K562 (cell line): ENCODE results near the gene IL21. TPM values are rescaled to one million over a fixed set of nuclear protein-coding genes. Genes with fewer than 3 reads are reported as not detected.

Experiments
- ATAC-seq: fragments of 200-7000 bp; cut with Tn5 transposase; 3 replicates; pipeline ENCODE4 v1.9.1; 2020; ENCODE audit warnings: moderate library complexity
- BruUV-seq: library from RNA; stranded (reverse); fragments of 400-500 nt; replicated peaks from 2 replicates; lab custom pipeline; 2021; lab: Mats Ljungman, UMichigan
- CTCF ChIA-PET: fragments of 300-600 bp; formaldehyde crosslinking; extraction: SDS; loops from one replicate; lab custom pipeline; 2021; ENCODE audit warnings: low intra/inter-chr PET ratio; lab: Yijun Ruan, JAX
- POLR2A ChIA-PET: fragments of 300-600, 350-650 bp; sonication (Branson Sonifier 250); formaldehyde crosslinking; extraction: SDS; loops from one replicate; lab custom pipeline; 2021; ENCODE audit warnings: antibody characterized with exemption, inconsistent platforms; lab: Yijun Ruan, JAX
- DNase-seq, 4 experiments: peaks; one replicate each; pipeline versions ENCODE4 v3.0.0 to v3.0.0-alpha.2; 2011 to 2018; ENCODE audit warnings: low spot score in 3 of 4, mixed read lengths in 3 of 4; ENCODE audit errors: extremely low read depth in 1 of 4
- FAIRE-seq: peaks from 2 replicates; lab custom pipeline; 2011; peaks lifted over from hg19 to GRCh38; lab: Jason Lieb, UNC
- H2AFZ ChIP-seq: 2 replicates; pipeline ENCODE4 v1.6.0; 2011; ENCODE audit warnings: low read depth, low read length, control low read depth, inconsistent platforms
- H3K27ac ChIP-seq: fragments of 200-600 bp; 3 replicates; pipeline ENCODE4 v1.8.0; 2011; ENCODE audit warnings: low read depth, mild to moderate bottlenecking, control low read depth, inconsistent platforms, low read length, moderate library complexity, mixed read lengths; ENCODE audit errors: extremely low read depth
- H3K27me3 ChIP-seq, 2 experiments: fragments of 300-600 bp in 1 of 2; 2 replicates in 1 of 2; 3 replicates in 1 of 2; pipeline versions ENCODE4 v1.6.0 to v1.8.0; 2011; ENCODE audit warnings: inconsistent platforms in 2 of 2, low read length in 2 of 2, mild to moderate bottlenecking in 1 of 2, mixed read lengths in 1 of 2, moderate library complexity in 1 of 2; ENCODE audit not compliant: control insufficient read depth in 2 of 2, insufficient read depth in 2 of 2
- H3K36me3 ChIP-seq: fragments of 300-600 bp; 3 replicates; pipeline ENCODE4 v1.8.0; 2011; ENCODE audit warnings: mild to moderate bottlenecking, low read length, inconsistent platforms; ENCODE audit not compliant: control insufficient read depth, insufficient read depth
- H3K4me1 ChIP-seq, 2 experiments: fragments of 200-600 bp in 1 of 2; replicated peaks in 1 of 2; 2 replicates in 1 of 2; 3 replicates in 1 of 2; pipeline versions ENCODE4 v1.5.1 to v1.8.0; 2011; ENCODE audit warnings: inconsistent platforms in 2 of 2, low read length in 2 of 2, mild to moderate bottlenecking in 1 of 2, mixed read lengths in 1 of 2, moderate library complexity in 1 of 2; ENCODE audit not compliant: control insufficient read depth in 2 of 2, insufficient read depth in 2 of 2
- H3K4me2 ChIP-seq: 2 replicates; pipeline ENCODE4 v1.6.1; 2011; ENCODE audit warnings: low read length, control low read depth, inconsistent platforms, mixed read lengths; ENCODE audit not compliant: insufficient read depth
- H3K4me3 ChIP-seq: fragments of 200-600 bp; sonication (generic), shearing (Covaris generic); 2 replicates; pipeline ENCODE4 v1.5.1; 2016; ENCODE audit warnings: control low read depth, inconsistent platforms
- H3K79me2 ChIP-seq: fragments of 200-600 bp; 3 replicates; pipeline ENCODE4 v1.8.0; 2011; ENCODE audit warnings: low read length, inconsistent platforms; ENCODE audit not compliant: control insufficient read depth, insufficient read depth
- H3K9ac ChIP-seq, 2 experiments: 2 replicates each; pipeline versions ENCODE4 v1.6.0 to v1.6.1; 2011; ENCODE audit warnings: low read depth in 2 of 2, low read length in 2 of 2, control low read depth in 1 of 2, inconsistent platforms in 1 of 2, mild to moderate bottlenecking in 1 of 2, mixed read lengths in 1 of 2; ENCODE audit not compliant: insufficient read depth in 1 of 2
- H3K9me1 ChIP-seq: one replicate; pipeline ENCODE4 v1.6.0; 2011; ENCODE audit warnings: inconsistent platforms, mild to moderate bottlenecking, low read length, moderate library complexity; ENCODE audit not compliant: control insufficient read depth, insufficient read depth
- H3K9me3 ChIP-seq: replicated peaks from 2 replicates; pipeline ENCODE4 v1.5.1; 2011; ENCODE audit warnings: low read depth, low read length, inconsistent platforms; ENCODE audit not compliant: control insufficient read depth, insufficient read depth
- H4K20me1 ChIP-seq: replicated peaks from 2 replicates; pipeline ENCODE4 v1.6.1; 2011; ENCODE audit warnings: low read length, inconsistent platforms, mixed read lengths; ENCODE audit not compliant: control insufficient read depth, insufficient read depth
- EGR1 ChIP-seq: fragments of 450-650 bp; conservative IDR thresholded peaks from 2 replicates; pipeline ENCODE4 v1.6.1; 2017; ENCODE audit warnings: mild to moderate bottlenecking
- IRF2 ChIP-seq: sonication (generic); formaldehyde crosslinking; IDR thresholded peaks from 2 replicates; pipeline ENCODE4 v1.8.1; 2022; ENCODE audit warnings: mild to moderate bottlenecking, missing genetic modification reagents
- MEIS2 ChIP-seq: fragments of 450-650 bp; IDR thresholded peaks from 2 replicates; pipeline ENCODE4 v1.6.1; 2014; ENCODE audit warnings: mild to moderate bottlenecking; ENCODE audit not compliant: partially characterized antibody
- NCOA6 ChIP-seq: fragments of 450-650 bp; IDR thresholded peaks from 2 replicates; pipeline ENCODE4 v1.6.1; 2017; ENCODE audit warnings: mild to moderate bottlenecking
- NR1H2 ChIP-seq: sonication (generic); formaldehyde crosslinking; IDR thresholded peaks from 2 replicates; pipeline ENCODE4 v1.4.0; 2020; ENCODE audit warnings: mild to moderate bottlenecking, missing genetic modification reagents
- PML ChIP-seq: IDR thresholded peaks from 2 replicates; pipeline ENCODE4 v1.6.1; 2012; ENCODE audit warnings: low read length, inconsistent platforms
- RB1 ChIP-seq: fragments of 450-650 bp; IDR thresholded peaks from 2 replicates; pipeline ENCODE4 v1.6.1; 2017; ENCODE audit warnings: low read depth, mild to moderate bottlenecking
- TAF15 ChIP-seq: fragments of 200-400 bp; formaldehyde crosslinking; IDR thresholded peaks from 2 replicates; pipeline ENCODE4 v1.6.1; 2017; ENCODE audit warnings: mild to moderate bottlenecking, low read depth, low read length, moderate library complexity
- WGBS: fragments of 100-300 bp; shearing (Covaris generic); methylation state at CpG from one replicate; pipeline ENCODE4 v1.1.6; 2016; ENCODE audit warnings: low coverage, mixed read lengths; ENCODE audit not compliant: insufficient coverage; ENCODE audit errors: missing lambda C conversion rate; 5-methylcytosine and 5-hydroxymethylcytosine counted together
- in situ Hi-C: fragments of 300-500 bp; cut with MboI; formaldehyde crosslinking; loops from 4 replicates; pipeline ENCODE4 v1.15.0; 2018; ENCODE audit warnings: inconsistent platforms, mixed read lengths
- intact Hi-C: fragments of 100-400 bp; cut with micrococcal nuclease; formaldehyde crosslinking; loops from 2 replicates; pipeline ENCODE4 v1.14.2; 2022
- polyA plus RNA-seq, 8 experiments: library from polyadenylated mRNA; depleted of rRNA in 4 of 8; stranded (reverse) in 5 of 8; unstranded in 3 of 8; fragments of >200 nt; fragmentation: Nextera tagmentation in 2 of 8; fragmentation: Illumina TruSeq in 1 of 8; extraction: Ambion mirVana in 2 of 8; extraction: Trizol in 1 of 8; gene quantifications; 2 replicates each; pipeline versions ENCODE4 v1.2.1 to v1.2.3, GENCODE V29; 2011 to 2014; ENCODE audit warnings: inconsistent platforms in 1 of 8, missing spikeins in 1 of 8
- total RNA-seq, 7 experiments: library from RNA; depleted of rRNA in 6 of 7; stranded (reverse); fragments of >200 nt in 6 of 7; fragmentation: Illumina TruSeq in 2 of 7; extraction: Trizol in 2 of 7; gene quantifications; 2 replicates each; pipeline versions ENCODE4 v1.2.1 to v1.2.3, GENCODE V29; 2011 to 2021; ENCODE audit warnings: low replicate concordance in 1 of 7
- TF ChIP-seq, protein P1 (sequence below): fragments of 250-450 bp; sonication (Bioruptor Pico); IDR thresholded peaks from 2 replicates; pipeline ENCODE4 v1.4.0; 2020
- TF ChIP-seq, protein P2 (sequence below): fragments of 450-650 bp; formaldehyde crosslinking; IDR thresholded peaks from 2 replicates; pipeline ENCODE4 v1.4.0; 2020; ENCODE audit warnings: mild to moderate bottlenecking, moderate library complexity

Gene IL21
- total and polyA plus RNA-seq, 9 of the 15 experiments (the other 6 are each of a cell fraction or from before 2014, with no cell fraction given): not detected

DNA sequence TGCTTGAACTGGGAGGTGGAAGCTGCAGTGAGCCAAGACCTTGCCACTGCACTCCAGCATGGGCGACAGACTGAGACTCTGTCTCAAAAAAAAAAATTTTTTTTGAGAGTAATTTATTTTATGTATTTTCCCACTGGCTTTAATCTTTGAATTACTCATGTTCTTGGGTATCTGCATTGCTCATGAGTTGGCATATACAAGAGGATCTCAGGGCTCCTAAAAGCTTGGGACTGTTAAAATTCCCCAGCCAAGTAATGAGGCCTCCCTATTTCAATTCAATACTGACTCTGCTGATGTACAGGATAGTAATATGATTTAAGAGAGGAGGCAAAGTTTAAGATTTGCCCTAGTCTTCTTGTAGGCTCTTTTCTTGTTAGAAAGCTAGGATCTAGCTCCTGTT, 6.2 kb downstream of the IL21 start:
- CTCF ChIA-PET: no interaction called here
- no peak overlapping the region for H3K4me3 ChIP-seq
- H3K27me3 ChIP-seq: no peaks in the 10 kb centered on the region
- ATAC-seq (no peak), FAIRE-seq (no peak)
- in situ Hi-C loops: no loop called here
- no peak overlapping the region for H3K4me2 ChIP-seq
- POLR2A ChIA-PET: no interaction called here
- no peak overlapping the region for H2AFZ ChIP-seq
- no peak overlapping the region for H3K27ac ChIP-seq
- no TSS peak for BruUV-seq
- TF ChIP-seq NCOA6: no peak
- TF ChIP-seq RB1: no peak
- no peak for TF ChIP-seq IRF2 (CRISPR knock-in tag)
- TF ChIP-seq, protein P1, sequence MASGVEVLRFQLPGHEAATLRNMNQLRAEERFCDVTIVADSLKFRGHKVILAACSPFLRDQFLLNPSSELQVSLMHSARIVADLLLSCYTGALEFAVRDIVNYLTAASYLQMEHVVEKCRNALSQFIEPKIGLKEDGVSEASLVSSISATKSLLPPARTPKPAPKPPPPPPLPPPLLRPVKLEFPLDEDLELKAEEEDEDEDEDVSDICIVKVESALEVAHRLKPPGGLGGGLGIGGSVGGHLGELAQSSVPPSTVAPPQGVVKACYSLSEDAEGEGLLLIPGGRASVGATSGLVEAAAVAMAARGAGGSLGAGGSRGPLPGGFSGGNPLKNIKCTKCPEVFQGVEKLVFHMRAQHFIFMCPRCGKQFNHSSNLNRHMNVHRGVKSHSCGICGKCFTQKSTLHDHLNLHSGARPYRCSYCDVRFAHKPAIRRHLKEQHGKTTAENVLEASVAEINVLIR (CRISPR knock-in tag): no peak
- TF ChIP-seq PML: no peak
- TF ChIP-seq MEIS2: no peak
- TF ChIP-seq, protein P2, sequence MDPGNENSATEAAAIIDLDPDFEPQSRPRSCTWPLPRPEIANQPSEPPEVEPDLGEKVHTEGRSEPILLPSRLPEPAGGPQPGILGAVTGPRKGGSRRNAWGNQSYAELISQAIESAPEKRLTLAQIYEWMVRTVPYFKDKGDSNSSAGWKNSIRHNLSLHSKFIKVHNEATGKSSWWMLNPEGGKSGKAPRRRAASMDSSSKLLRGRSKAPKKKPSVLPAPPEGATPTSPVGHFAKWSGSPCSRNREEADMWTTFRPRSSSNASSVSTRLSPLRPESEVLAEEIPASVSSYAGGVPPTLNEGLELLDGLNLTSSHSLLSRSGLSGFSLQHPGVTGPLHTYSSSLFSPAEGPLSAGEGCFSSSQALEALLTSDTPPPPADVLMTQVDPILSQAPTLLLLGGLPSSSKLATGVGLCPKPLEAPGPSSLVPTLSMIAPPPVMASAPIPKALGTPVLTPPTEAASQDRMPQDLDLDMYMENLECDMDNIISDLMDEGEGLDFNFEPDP (CRISPR knock-in tag): no peak
- no peak for TF ChIP-seq EGR1
- no peak for TF ChIP-seq NR1H2 (CRISPR knock-in tag)
- no peak for TF ChIP-seq TAF15
- TF ChIP-seq, all 486 proteins: peak for 0
- Histone ChIP-seq H3K9me3 (no peaks in the 10 kb centered on the region), H3K4me1 (no peaks in the 10 kb centered on the region; a peak in 1 of 5 replicates), H3K36me3 (no peaks in the 10 kb centered on the region), H3K9ac (no peak overlapping the region), H3K79me2 (no peaks in the 10 kb centered on the region), H4K20me1 (no peaks in the 10 kb centered on the region), H3K9me1 (no peaks in the 10 kb centered on the region)
- no peak for DNase-seq
- 100% methylated on average over 1 of the region's 1 CpG for WGBS
- intact Hi-C loops: no loop called here
